SH-SY5Y (cell line): ENCODE results near the gene SNORC.

Experiments used
- GATA2 ChIP-seq: IDR thresholded peaks from 2 replicates; pipeline ENCODE4 v1.6.1; 2011; ENCODE audit warnings: mild to moderate bottlenecking, low read depth, low read length
- GATA3 ChIP-seq: IDR thresholded peaks from 2 replicates; pipeline ENCODE4 v1.6.1; 2011; ENCODE audit warnings: low read depth, mild to moderate bottlenecking, low read length, moderate library complexity

Gene SNORC

GRCh38 chr2:232892843-232893242, 22.8 kb downstream of the SNORC start:
- TF ChIP-seq GATA3 = no peak
- no peak for TF ChIP-seq GATA2

GRCh38 chr2:232893834-232894233, 23.8 kb downstream of the SNORC start:
- TF ChIP-seq GATA3 = no peak
- no peak for TF ChIP-seq GATA2

- TF ChIP-seq GATA2 = no peak
- TF ChIP-seq GATA3 = no peak
These were observed 24.2 kb downstream of the SNORC start for GRCh38 chr2:232894251-232894650.

- TF ChIP-seq GATA2 (no peak), GATA3 (no peak)
These were observed 24.7 kb downstream of the SNORC start for GRCh38 chr2:232894746-232895145.

- TF ChIP-seq GATA2 (peak; percentile 40; the same call in 1 of the 2 replicates), GATA3 (no peak)
These were observed 26.0 kb downstream of the SNORC start for GRCh38 chr2:232896111-232896510.

- TF ChIP-seq GATA3 (no peak), GATA2 (no peak)
These were observed 26.9 kb downstream of the SNORC start for GRCh38 chr2:232896720-232897597.

GRCh38 chr2:232897598-232898408, 27.7 kb downstream of the SNORC start:
- TF ChIP-seq GATA3 (no peak), GATA2 (no peak)

- TF ChIP-seq GATA3 (no peak), GATA2 (no peak)
These were observed 28.8 kb downstream of the SNORC start for GRCh38 chr2:232898592-232899543.

- no peak for TF ChIP-seq GATA3
These were observed 31.0 kb downstream of the SNORC start for GRCh38 chr2:232900811-232901735.

GRCh38 chr2:232901736-232902578, 31.9 kb downstream of the SNORC start:
- TF ChIP-seq GATA2 (no peak), GATA3 (no peak)

- TF ChIP-seq GATA3 = no peak
- TF ChIP-seq GATA2 = no peak
These were observed 33.9 kb downstream of the SNORC start for GRCh38 chr2:232903989-232904388.

GRCh38 chr2:232908695-232909094, 38.6 kb downstream of the SNORC start:
- TF ChIP-seq GATA3 (no peak), GATA2 (no peak)
